HuH-7.5 (cell line): Measurements from ENCODE around the gene LIN54.
"Not testable (repeated sequence)": the region's sequence is repeated elsewhere in the genome, so short reads cannot be mapped to it uniquely, and the experiment has no call there.

Source experiments
- DNase-seq: peaks from one replicate; pipeline ENCODE4 v3.0.0; 2011; ENCODE audit warnings: low spot score

Gene LIN54

GRCh38 chr4:83012200-83012686 lies 1.6 kb upstream of the LIN54 start:
- DNase-seq = no peak

DNA sequence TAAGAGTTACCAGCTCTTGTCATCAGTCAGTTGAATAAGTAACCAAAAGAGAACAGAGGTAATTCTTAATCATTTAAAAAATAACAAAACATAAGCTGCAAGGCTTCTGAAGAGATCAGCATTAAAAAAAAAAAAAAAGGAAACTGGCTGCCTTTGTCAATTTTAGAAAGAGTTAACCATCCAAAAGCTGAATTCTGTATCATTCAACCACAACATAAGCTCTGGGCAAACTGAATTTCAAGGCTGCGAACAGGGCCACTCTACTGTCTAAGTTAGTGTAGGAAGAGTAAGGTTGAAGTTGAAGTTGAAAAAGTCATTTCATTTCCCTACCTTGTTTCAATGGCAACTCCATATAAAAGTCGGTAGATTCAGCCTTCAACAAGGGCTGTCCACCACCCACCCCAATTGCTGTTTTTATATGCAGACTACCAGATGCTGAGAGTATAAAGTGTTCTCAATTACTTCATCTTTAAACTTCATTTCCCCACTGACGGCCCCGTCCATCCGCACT lies 1.1 kb upstream of the LIN54 start:
- no peak for DNase-seq

- no peak for DNase-seq
Observed at GRCh38 chr4:83010111-83010521, 507 bp downstream of the LIN54 start.

DNA sequence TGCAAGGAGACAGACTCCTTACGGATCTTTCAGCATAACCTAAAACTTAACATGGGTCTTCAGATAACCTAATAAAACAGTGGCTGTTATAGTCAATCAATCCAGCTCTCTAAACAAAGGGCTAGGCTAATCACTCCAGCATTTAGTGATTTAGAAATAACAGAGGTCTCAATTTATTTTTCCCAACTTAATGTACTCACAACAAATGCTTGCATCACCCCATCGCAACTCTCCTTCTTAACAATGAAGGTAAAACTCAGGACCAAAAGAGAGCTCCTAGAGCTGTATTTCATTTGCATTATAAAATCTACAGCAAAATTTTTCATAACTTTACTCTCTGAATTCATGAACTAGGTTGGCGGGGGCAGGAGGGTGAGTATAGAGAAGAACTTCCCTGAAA lies 1.1 kb downstream of the LIN54 start:
- DNase-seq = no peak

DNA sequence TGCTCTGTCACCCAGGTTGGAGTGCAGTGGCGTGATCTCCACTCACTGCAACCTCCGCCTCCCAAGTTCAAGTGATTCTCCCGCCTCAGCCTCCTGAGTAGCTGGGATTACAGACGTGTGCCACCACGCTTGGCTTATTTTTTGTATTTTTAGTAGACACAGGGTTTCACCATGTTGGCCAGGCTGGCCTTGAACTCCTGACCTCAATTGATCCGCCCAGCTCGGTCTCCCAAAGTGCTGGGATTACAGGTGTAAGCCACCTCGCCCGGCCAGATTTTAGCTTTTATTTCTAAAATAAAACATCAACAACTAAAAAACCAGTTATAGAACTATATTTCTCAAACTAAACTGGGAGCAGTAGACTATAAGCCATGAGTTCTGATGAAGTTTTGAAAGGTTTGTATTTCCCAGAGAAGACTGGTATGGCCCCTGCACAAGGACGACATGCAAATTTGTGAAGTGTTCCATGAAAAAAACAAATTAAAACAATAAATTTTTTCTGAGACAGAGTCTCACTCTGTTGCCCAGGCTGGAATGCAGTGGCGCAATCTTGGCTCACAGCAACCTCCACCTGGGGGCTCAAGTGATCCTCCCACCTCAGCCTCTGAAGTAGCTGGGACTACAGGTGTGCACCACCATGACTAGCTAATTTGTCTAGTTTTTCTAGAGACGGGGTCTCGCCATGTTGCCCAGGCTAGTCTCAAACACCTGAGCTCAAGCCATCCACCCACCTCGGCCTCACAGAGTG lies 7.4 kb downstream of the LIN54 start:
- DNase-seq = not testable (repeated sequence)

- no peak for DNase-seq
Observed at GRCh38 chr4:83002329-83002728, 8.3 kb downstream of the LIN54 start.

DNA sequence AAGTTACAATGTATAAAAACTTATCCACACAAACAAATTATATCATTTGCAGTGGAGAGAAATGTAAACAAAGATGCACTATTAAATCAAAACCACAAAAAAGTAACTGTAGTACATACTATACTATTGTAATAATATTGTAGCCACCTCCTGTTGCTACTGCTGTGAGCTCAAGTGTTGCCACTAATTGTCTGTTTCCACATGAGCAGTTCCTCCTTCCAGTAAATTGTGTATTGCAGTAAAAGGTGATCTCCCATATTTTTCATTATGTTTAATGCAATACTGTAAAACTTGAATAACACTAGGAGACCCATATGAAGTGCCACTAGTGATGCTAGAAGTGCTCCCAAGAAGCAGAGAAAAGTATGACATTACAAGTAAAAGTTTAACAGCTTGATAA lies 11.7 kb downstream of the LIN54 start:
- DNase-seq = no peak

- no peak for DNase-seq
Observed at GRCh38 chr4:82994834-82995233, 15.8 kb downstream of the LIN54 start.

DNA sequence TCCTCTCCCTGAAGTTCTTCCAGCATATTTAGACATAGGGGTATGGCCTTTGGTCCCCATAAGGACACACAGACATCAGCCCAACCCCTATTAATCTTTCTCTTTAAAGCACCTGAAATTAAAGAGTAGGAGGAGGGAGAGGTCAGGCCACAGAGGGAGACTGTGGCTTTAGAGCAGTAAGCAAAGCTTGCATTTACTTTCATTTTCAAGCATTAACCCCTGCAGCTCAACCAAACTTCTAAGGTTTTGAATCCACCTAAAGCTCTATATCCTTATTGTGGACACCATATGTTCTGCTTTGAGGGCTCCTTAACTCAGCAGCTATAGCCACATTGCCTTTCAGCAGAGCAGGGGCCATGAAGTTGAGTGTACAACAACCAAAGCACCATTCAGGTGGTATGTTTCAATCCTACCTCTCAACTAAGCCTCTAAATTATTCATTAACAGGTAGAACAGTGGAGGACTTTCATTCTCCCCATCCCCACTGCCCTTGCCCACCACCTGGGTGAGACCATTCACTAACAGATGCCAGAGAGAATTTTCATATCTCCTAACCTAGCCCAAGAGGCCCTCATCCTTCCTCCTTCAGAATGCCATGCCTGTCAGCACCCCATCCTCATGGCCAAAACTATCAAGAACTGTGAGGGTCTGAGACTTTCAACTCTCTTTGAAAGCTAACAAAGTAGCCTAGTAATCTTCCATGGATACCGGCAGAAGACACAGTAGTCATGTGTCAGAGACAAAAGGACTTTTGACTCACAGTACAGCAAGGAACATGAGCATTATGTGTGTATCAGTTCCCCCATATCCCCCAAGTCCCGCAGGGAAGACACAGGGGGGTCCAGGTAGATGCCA lies 20.8 kb downstream of the LIN54 start:
- no peak for DNase-seq

GRCh38 chr4:82988323-82988832 lies 22.2 kb downstream of the LIN54 start:
- no peak for DNase-seq

- DNase-seq = not testable (repeated sequence)
Observed at GRCh38 chr4:82987519-82987918, 23.1 kb downstream of the LIN54 start.

GRCh38 chr4:82984459-82984858 lies 26.2 kb downstream of the LIN54 start:
- DNase-seq = no peak

DNA sequence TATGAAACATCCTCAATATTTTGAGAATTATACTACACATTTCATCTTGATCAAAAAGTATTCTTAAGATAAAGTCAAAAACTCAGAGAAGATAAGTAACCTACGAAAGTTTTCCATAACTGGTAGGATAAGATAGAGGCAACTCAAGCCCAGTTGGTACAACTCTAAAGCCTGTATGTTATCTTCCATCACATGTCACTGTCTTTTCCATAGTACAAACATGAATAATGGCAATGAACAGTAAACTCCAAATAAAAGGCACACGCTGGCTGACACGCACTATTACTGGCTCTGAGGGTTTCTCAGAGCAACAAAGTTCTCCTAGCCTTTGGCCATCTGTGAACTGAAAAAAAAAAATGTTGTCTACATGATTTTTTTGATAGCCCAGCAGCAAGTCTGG lies 27.2 kb downstream of the LIN54 start:
- no peak for DNase-seq

- no peak for DNase-seq
Observed at GRCh38 chr4:82981138-82981537, 29.5 kb downstream of the LIN54 start.

DNA sequence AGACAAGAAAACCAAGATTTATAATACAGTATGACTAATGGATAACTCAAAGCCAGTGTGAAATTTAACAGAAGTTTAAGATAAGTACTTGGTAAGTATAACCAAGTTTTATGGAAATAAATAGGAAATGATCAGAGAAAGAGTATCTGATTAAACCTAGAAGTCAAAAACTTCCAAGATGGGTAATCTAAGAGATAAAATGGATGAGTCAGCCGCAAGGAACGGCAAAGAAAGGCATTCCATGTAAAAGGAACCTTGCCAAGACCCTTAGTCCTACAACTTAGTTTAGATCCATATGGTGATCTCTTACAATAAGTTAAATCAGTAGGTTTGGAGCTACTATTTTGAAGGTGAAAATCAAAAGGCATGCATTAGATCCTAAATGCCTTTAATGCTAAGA lies 34.8 kb downstream of the LIN54 start:
- DNase-seq = no peak

DNA sequence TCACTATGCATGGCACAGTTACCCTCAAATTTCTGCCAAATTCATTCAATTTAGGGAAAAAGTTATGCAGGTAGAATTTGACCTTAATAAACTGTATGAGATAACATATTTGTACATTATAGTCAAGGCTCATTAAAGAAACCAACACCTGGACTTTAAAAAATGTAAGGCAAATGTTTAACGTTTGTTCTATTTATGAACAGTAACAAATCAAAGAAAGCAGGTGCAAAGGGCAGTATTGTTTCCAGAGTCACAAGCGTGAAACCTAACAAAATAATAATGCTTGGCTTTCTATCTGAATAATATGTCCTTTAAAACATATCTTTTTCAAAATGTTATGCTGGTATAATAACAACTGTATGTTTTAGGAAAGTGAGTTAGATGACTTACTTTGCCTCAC lies 41.2 kb downstream of the LIN54 start:
- no peak for DNase-seq

GRCh38 chr4:82968972-82969371 lies 41.7 kb downstream of the LIN54 start:
- no peak for DNase-seq

- DNase-seq = no peak
Observed at GRCh38 chr4:82965763-82966162, 44.9 kb downstream of the LIN54 start.

DNA sequence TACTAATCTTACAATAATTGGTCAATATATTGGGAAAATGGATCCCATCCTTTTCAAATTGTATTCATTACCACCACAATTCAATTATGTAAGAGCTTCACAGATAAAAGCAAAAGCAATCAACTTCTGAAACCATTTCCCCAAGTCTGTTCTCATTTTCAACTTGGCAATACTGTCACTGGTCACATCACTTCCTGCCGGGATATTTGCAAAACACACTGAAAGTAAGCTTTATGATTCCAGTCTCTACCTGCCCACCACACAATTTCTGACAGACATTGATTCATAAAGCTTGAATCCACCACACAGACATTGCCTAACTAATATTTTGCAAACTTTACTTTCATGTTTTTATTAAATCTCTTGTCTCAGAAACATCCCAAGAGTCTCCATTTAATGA lies 53.6 kb downstream of the LIN54 start:
- DNase-seq = no peak

GRCh38 chr4:82954212-82954611 lies 56.4 kb downstream of the LIN54 start:
- no peak for DNase-seq

DNA sequence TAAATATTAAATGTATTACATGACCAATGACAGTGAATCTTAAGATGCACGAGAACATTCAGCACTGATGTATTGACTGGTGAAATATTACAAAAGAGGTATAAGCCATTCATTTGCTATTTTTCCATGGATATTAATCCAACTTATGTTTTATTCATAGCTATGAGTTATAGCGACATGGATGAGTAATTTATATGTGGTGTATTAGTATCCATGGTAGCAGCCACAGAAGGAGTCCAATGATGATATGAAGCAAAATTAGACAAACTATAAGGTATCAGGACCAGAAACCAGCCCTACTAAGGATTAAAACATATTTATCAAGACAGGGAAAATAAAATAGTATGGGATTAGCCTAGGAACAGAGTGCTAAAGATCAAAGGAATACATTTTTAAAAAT lies 59.4 kb downstream of the LIN54 start:
- DNase-seq = no peak

DNA sequence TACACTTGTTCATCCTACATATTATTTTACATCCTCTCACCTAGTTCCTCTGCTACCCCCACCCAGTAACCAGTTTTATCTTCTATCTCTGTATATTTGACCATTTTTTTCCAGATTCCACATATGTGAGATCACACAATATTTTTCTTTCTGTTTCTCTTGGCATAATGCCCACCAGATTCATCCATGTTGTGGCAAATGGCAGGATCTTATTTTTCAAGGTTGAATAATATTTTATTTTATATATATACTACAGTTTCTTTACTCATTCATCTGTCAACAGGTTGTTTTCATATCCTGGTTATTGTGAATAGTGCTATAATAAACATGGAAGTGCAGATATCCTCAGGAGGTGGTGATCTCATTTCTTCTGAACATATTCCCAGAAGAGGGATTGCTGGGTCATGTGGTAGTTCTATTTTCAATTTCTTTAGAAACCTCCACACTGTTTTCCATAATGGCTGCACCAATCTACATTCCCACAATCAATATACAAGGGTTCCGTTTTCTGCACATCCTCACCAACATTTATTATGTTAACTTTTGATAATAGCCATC lies 61.9 kb downstream of the LIN54 start:
- DNase-seq = no peak

- no peak for DNase-seq
Observed at GRCh38 chr4:82947498-82947897, 63.1 kb downstream of the LIN54 start.
